ENCODE measurements around the gene PPP1R1B. TPM values are rescaled to one million over a fixed set of nuclear protein-coding genes. Genes with fewer than 3 reads are reported as not detected.

Gene PPP1R1B
- total RNA-seq, 1 experiment from 2014 or later, result not detected

GRCh38 chr17:39659279-39660010 is 32.7 kb downstream of the PPP1R1B start:
- Mint-ChIP-seq H3K27me3 (ENCODE audit: insufficient read depth, unreplicated experiment) (no peaks in the 10 kb centered on the region), H3K4me1 (ENCODE audit: low read depth, unreplicated experiment) (no peaks in the 10 kb centered on the region), H3K27ac (ENCODE audit: unreplicated experiment) (no peak overlapping the region), H3K36me3 (ENCODE audit: insufficient read depth, unreplicated experiment) (peaks cover 9% of the 10 kb centered on the region), H3K4me3 (ENCODE audit: unreplicated experiment) (no peak overlapping the region), H3K9me3 (ENCODE audit: unreplicated experiment) (no peaks in the 10 kb centered on the region)
- intact Hi-C loops (cut with micrococcal nuclease; ENCODE audit: unreplicated experiment), result no loop called here
- no peaks in the 10 kb centered on the region for H3K27me3 ChIP-seq (replicated peaks; ENCODE audit: control insufficient read depth, insufficient read depth, low read length)
- TF ChIP-seq, protein P1, sequence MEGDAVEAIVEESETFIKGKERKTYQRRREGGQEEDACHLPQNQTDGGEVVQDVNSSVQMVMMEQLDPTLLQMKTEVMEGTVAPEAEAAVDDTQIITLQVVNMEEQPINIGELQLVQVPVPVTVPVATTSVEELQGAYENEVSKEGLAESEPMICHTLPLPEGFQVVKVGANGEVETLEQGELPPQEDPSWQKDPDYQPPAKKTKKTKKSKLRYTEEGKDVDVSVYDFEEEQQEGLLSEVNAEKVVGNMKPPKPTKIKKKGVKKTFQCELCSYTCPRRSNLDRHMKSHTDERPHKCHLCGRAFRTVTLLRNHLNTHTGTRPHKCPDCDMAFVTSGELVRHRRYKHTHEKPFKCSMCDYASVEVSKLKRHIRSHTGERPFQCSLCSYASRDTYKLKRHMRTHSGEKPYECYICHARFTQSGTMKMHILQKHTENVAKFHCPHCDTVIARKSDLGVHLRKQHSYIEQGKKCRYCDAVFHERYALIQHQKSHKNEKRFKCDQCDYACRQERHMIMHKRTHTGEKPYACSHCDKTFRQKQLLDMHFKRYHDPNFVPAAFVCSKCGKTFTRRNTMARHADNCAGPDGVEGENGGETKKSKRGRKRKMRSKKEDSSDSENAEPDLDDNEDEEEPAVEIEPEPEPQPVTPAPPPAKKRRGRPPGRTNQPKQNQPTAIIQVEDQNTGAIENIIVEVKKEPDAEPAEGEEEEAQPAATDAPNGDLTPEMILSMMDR (IDR thresholded peaks at IDR 0.05; ENCODE audit: insufficient read depth in 1 of 2, low read depth in 1 of 2, low read length in 1 of 2, severe bottlenecking in 1 of 2, unreplicated experiment in 1 of 2), result no peak
- CTCF ChIA-PET, result no interaction called here
- H3K9me3 ChIP-seq, result no peaks in the 10 kb centered on the region
- no peak overlapping the region for H3K4me3 ChIP-seq (ENCODE audit: low read depth, low read length)
- no peak for DNase-seq
- no peaks in the 10 kb centered on the region; the same call in 1 of the 2 replicates for H3K4me1 ChIP-seq
- POLR2A ChIA-PET, result no interaction called here
- no TSS peak for BruUV-seq (replicated peaks)
- peaks cover 2% of the 10 kb centered on the region for H3K36me3 ChIP-seq (ENCODE audit: control insufficient read depth, insufficient read depth, low read length)

DNA sequence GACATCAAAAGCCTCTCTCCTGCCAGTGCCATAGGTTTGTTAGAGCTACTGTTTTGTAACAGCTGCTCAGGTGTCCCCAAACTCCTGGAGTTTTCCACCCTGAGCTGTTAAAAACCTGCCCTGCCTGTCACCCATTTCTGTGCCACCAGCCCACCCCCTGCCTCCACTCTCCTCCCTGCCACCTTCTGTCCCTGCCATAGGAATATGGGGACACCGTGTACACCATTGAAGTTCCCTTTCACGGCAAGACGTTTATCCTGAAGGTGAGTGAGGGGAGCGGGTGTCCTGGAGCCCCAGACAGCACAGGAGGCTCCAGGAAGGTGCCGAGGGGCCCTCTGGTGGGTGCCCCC is 33.2 kb downstream of the PPP1R1B start:
- no peak for DNase-seq
- TF ChIP-seq, protein P1 (IDR thresholded peaks at IDR 0.05; ENCODE audit: insufficient read depth in 1 of 2, low read depth in 1 of 2, low read length in 1 of 2, severe bottlenecking in 1 of 2, unreplicated experiment in 1 of 2), result no peak
- no peaks in the 10 kb centered on the region for H3K4me1 Mint-ChIP-seq (ENCODE audit: low read depth, unreplicated experiment)
- BruUV-seq (replicated peaks), result no TSS peak
- Histone ChIP-seq H3K4me3 (ENCODE audit: low read depth, low read length) (no peak overlapping the region), H3K36me3 (ENCODE audit: control insufficient read depth, insufficient read depth, low read length) (peaks cover 2% of the 10 kb centered on the region), H3K4me1 (no peaks in the 10 kb centered on the region; the same call in 1 of the 2 replicates), H3K27me3 (replicated peaks; ENCODE audit: control insufficient read depth, insufficient read depth, low read length) (no peaks in the 10 kb centered on the region), H3K9me3 (no peaks in the 10 kb centered on the region)
- H3K27me3 Mint-ChIP-seq (ENCODE audit: insufficient read depth, unreplicated experiment), result no peaks in the 10 kb centered on the region
- CTCF ChIA-PET, result no interaction called here
- H3K27ac Mint-ChIP-seq (ENCODE audit: unreplicated experiment), result no peak overlapping the region
- POLR2A ChIA-PET, result no interaction called here
- H3K36me3 Mint-ChIP-seq (ENCODE audit: insufficient read depth, unreplicated experiment), result peaks cover 9% of the 10 kb centered on the region
- no peaks in the 10 kb centered on the region for H3K9me3 Mint-ChIP-seq (ENCODE audit: unreplicated experiment)
- intact Hi-C loops (cut with micrococcal nuclease; ENCODE audit: unreplicated experiment), result no loop called here
- H3K4me3 Mint-ChIP-seq (ENCODE audit: unreplicated experiment), result no peak overlapping the region

DNA sequence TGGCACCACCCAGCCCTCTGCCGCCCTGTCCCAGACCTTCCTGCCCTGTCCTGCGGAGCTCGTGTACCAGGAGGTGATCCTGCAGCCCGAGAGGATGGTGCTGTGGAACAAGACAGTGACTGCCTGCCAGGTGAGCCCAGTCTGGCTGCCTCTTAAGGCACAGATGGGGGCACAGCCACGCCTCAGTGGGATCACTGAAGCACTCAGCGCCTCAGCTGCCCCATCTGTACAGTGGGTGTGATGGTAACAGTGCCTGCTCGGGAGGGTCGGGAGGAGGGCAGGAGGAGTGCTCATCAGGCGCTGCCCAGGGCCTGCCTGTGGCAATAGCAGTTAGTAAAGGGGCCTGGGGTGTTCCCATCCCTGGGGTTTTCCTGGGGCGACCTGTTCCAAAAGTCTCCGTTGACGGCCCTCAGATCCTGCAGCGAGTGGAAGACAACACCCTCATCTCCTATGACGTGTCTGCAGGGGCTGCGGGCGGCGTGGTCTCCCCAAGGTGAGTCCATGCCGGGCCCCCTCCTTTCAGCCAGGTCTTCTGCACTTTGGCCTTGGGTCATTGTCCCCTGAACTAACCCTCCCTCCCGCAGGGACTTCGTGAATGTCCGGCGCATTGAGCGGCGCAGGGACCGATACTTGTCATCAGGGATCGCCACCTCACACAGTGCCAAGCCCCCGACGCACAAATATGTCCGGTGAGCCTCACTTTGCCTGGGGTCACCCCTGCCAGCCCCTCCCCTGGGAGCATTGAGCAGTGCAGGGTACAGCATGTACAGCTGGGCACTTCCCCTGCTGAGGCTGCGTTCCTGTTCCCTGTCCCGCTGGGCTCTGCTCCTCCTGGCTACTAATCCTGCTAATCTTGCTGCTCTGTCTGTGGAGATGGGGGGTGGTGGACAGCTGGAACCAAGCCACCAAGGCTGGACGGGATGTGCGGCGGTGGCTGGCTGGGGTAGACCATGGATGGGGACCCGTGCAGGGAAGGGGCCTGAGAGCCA is 33.9 kb downstream of the PPP1R1B start:
- BruUV-seq (replicated peaks), result no TSS peak
- no peaks in the 10 kb centered on the region; the same call in 1 of the 2 replicates for H3K4me1 ChIP-seq
- ChIA-PET CTCF (no interaction called here), POLR2A (no interaction called here)
- H3K36me3 ChIP-seq (ENCODE audit: control insufficient read depth, insufficient read depth, low read length), result peaks cover 2% of the 10 kb centered on the region
- Mint-ChIP-seq H3K9me3 (ENCODE audit: unreplicated experiment) (no peaks in the 10 kb centered on the region), H3K4me3 (ENCODE audit: unreplicated experiment) (no peak overlapping the region), H3K27me3 (ENCODE audit: insufficient read depth, unreplicated experiment) (no peaks in the 10 kb centered on the region), H3K27ac (ENCODE audit: unreplicated experiment) (no peak overlapping the region), H3K36me3 (ENCODE audit: insufficient read depth, unreplicated experiment) (peaks cover 10% of the 10 kb centered on the region), H3K4me1 (ENCODE audit: low read depth, unreplicated experiment) (no peaks in the 10 kb centered on the region)
- H3K9me3 ChIP-seq, result no peaks in the 10 kb centered on the region
- H3K27me3 ChIP-seq (replicated peaks; ENCODE audit: control insufficient read depth, insufficient read depth, low read length), result no peaks in the 10 kb centered on the region
- TF ChIP-seq, protein P1 (IDR thresholded peaks at IDR 0.05; ENCODE audit: insufficient read depth in 1 of 2, low read depth in 1 of 2, low read length in 1 of 2, severe bottlenecking in 1 of 2, unreplicated experiment in 1 of 2), result no peak
- DNase-seq, result no peak
- no peak overlapping the region for H3K4me3 ChIP-seq (ENCODE audit: low read depth, low read length)
- intact Hi-C loops (cut with micrococcal nuclease; ENCODE audit: unreplicated experiment), result no loop called here
